ENCODE results near the gene MAP2. TPM values are rescaled to one million over a fixed set of nuclear protein-coding genes. Genes with fewer than 3 reads are reported as not detected.

The MAP2 gene
- total RNA-seq, 1 donor from 2014 or later: 3.4 TPM

DNA sequence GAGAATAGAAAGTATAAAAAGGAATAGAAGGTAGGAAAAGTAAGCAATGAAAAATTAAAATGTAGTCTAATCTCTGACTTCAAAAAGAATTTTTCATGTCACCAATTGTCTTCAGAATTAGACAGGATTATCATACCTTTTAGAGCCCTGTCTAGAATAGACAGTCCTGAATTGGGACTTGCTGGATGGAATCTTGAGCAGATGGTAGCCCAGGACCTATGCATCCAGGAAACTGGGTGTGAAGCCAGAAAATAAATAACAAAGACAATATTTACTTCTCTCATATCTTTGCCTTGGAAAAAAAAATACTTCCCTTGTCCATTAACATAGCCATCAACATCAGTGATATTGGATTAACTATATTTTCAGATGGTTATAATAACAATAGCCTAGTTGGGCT, 250.0 kb downstream of the MAP2 start:
- intact Hi-C loops (cut with micrococcal nuclease): no loop called here
- ATAC-seq (no peak), DNase-seq (no peak)

DNA sequence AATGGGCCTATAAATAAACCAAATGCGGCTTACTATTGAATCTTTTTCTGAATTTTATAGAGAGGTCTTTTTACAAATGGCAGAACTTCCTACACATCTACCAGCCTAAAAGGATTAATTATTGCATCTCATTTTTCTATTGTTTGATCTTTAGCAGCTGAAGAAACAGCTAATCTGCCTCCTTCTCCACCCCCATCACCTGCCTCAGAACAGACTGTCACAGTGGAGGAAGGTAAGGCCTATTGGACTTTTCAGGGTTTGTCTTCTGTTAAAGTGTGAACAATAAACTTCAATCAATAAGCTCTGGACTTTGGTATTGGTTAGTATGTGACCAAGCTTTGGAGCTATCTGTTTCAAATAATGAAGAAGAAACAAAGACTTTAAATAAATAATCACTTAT, 256.7 kb downstream of the MAP2 start:
- intact Hi-C loops (cut with micrococcal nuclease): no loop called here
- ATAC-seq: no peak

DNA sequence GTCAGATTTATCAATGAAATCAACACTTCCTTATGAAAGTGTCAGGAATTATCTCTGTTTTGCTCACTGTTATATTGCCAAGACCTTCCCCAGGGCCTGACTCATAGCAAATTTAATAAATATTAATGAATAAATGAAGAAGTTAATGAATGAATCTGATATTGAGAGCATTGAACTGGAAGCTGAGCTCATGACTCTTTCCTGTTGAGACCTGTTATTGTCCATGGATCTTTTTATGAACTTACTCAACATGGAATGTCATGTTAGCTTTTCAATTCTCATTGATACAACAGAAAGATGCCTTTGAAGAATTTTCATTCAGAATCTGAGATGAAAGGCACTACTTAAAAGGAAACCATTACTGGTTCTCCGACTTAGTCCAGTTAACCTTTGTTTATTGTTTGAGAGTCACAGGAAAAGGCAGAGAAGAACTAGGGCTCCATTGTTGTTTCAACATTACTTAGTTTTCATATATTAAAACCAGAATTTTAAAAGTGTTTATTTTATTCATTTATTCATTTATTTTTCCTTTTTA, 257.4 kb downstream of the MAP2 start:
- ATAC-seq (no peak), DNase-seq (no peak)
- intact Hi-C loops (cut with micrococcal nuclease): no loop called here

More for the DNA sequence above, 256.7 kb downstream of the MAP2 start:
- DNase-seq: no peak

DNA sequence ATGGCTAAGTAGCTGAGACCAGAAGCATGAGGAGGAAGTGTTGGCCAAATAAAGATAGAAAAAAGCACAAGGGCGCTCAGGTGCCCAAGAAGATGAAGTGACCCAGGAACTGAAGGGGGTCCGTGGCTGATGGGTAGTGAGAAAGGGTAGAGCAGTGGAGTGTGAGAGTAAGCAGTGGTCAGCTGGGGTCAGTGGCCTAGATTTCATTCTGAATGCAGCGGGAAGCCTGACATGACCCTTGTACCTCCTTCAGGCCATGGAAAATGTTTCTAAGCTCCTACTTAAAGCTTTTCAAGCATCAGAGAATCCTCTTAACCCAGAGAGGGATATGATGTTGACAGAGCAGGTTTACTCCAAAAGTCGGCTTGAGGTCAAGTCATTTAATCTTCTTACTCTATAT, 258.8 kb downstream of the MAP2 start:
- intact Hi-C loops (cut with micrococcal nuclease): no loop called here
- DNase-seq (no peak), ATAC-seq (no peak)

DNA sequence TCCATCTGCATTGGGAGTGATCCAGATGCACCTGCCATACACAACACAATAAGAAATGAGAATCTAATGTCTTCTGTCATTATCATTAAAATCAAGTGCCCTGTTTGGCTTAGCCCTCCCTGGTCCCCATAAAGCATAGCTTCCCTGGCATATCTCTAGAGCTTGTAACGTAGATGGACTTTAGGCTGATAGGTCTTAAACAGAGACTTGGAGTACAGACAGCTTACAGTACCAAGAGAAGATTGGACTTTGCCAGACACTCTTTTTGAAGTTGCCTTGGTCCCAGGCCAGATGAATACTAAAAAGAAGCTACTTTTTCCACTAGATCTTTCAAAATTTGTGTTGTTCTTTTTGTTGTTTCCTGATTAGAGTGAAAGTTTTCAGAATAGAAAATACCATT, 261.5 kb downstream of the MAP2 start:
- intact Hi-C loops (cut with micrococcal nuclease): no loop called here
- ATAC-seq (peak; percentile 84), DNase-seq (no peak)

DNA sequence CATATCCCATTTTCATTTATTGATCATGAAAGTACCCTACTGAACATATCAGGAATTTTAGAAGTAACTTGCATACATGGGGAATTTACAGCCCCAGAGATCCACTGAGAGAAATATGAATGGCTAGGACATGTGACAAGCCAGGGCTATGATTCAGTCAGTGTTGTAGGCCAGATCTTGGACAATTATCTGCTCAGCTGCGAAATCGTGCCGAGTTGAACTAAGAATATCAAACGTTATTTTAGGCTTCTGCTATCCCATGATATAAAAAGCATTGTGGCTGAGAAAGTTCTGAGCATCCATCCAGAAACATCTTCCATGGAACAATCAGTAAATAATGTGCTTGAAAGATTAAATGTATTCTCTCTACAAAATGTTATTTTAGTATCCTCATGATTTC, 262.1 kb downstream of the MAP2 start:
- no peak for DNase-seq
- intact Hi-C loops (cut with micrococcal nuclease): no loop called here
- peak; percentile 98 for ATAC-seq

DNA sequence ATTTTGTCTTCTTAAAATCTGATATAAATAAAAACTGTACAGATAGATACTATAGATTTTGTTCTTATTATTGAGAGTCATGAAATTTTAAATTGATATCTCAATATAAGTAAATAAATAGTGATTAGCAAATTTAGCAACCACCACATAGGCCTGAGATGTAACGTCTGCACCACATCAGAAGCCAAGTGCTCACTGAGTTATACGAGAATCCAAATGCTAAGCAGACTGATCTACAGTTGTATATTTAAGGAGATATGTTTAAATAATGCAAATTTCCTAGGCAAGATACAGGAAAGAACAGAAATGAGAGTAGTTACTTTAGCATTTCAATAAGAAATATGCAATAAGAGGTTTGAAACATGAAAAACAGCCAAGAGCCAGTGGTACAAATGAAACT, 262.6 kb downstream of the MAP2 start:
- intact Hi-C loops (cut with micrococcal nuclease): no loop called here
- DNase-seq (no peak), ATAC-seq (peak; percentile 55)

DNA sequence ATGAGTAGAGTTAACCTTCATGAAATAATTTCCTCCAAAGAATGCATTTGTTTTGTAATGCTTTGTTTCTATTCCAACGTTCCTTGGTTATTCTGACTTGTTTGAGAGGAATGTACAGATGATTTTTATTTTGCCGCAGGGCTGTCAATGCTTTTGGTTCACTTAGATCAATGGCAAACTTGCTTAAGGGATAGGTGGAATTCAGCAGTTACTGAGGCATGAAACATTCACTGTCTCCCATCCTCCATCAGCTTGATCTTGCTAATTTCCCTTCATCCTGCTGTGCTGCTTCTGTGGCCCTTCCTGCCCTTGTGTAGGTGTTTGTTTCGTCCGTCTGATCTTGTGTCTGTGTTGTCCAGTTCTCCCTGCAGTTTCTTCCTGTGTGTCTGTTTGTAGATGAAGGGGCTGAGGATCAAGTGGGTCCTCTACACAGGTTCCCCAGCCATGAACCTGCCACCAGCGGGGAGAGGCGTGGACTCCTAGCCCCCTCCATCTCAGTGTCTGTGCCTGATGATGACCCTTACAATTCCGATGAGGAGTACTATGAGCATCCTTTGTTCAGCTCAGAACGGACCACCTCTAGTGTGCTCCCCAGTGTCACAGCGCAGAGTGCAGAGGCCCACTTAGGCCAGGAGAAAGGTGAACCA, 263.6 kb downstream of the MAP2 start:
- DNase-seq: no peak
- no peak for ATAC-seq
- intact Hi-C loops (cut with micrococcal nuclease): no loop called here

DNA sequence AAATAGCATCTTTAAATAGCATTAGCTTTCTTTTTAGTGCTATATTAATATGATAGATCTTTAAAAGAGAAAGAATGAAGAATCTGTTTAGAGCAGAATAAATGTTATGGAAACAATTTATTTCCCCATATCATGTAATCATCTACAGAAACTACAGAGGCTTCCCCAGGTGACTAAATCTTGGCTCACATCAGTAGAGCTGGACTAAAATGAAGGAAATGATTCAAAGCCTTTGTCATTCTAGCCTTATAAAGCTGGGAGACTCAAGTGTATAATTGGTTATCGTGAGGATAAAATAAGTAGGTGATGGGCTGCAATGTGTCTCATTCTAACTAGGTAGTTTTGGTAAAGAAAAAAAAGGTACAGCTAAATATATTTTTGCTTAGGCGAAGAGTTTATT, 264.5 kb downstream of the MAP2 start:
- ATAC-seq: no peak
- no peak for DNase-seq
- intact Hi-C loops (cut with micrococcal nuclease): no loop called here

DNA sequence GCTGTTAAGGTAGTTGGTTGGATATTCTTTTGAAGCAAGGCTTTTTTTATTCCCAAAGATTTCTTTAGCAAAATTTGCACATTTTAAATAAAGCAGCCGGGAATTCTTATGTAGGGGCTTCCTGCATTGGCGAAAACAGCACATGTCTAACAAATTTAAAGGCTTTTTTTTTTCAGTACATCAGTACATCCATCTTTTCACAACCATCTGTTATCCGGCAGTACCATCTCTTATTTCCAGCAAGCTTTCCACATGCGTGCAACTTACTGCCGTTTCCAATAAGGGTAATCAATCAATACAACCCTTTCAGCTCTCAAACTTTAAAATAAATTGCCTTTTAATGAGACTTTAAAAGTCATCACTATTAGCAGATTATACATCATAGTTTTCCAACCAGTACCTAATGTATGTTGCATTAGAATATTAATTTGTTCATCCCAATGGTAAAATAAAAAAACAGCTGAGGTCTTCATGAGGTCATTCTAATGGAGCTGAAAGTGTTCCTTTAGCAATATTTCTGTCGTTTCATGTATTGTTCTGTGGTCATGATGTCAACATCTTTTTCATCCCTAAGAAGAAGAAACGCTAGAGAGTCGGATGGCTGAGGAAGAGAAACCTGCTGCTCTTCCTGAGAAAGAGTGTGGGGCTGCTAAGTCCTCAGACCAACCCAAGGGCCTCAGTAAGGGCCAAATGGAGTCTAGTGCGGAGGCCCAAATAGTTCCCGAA, 266.3 kb downstream of the MAP2 start:
- no peak for ATAC-seq
- intact Hi-C loops (cut with micrococcal nuclease): no loop called here
- DNase-seq: no peak

DNA sequence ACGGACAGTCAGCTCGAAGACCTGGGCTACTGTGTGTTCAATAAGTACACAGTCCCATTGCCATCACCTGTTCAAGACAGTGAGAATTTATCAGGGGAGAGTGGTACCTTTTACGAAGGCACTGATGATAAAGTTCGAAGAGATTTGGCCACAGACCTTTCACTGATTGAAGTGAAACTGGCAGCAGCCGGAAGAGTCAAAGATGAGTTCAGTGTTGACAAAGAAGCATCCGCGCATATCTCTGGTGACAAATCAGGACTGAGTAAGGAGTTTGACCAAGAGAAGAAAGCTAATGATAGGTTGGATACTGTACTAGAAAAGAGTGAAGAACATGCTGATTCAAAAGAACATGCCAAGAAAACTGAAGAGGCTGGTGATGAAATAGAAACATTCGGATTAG, 270.9 kb downstream of the MAP2 start:
- intact Hi-C loops (cut with micrococcal nuclease): no loop called here
- ATAC-seq (no peak), DNase-seq (no peak)

DNA sequence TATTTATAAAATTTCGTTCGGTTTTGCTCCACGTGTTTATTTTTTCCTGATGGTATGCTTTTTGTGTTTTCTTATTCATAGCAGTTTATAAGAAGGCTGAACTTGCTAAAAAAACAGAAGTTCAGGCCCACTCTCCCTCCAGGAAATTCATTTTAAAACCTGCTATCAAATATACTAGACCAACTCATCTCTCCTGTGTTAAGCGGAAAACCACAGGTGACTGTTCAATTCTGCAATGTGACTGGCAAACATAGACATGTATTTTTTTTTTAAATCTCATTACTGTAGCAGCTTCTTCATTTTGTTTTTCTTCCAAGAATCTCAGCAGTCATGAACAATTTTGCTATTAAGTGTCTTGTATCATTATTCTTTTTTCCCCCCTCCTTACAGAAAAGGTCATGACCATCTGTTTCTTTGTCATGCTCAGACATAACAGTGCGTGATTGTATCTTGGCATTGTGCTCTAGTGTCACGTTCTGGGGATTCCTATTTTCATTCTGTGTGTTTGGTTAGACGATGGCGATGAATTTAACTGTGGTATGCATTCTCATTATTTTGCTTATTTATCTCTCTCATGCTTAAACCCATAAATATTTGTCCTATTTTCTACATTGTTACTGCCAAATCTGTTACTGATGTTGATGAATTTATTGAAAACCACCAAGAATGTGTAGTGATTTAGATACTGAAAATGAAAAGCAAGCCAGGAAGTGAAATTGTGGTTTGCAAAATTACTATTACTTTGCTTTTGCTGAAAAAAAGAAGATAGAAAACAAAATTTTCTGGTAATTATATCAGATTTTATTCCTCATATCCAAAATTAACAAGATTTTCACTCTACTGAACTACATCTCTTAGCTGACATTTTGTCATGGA, 273.2 kb downstream of the MAP2 start:
- DNase-seq (no peak), ATAC-seq (no peak)
- intact Hi-C loops (cut with micrococcal nuclease): no loop called here

DNA sequence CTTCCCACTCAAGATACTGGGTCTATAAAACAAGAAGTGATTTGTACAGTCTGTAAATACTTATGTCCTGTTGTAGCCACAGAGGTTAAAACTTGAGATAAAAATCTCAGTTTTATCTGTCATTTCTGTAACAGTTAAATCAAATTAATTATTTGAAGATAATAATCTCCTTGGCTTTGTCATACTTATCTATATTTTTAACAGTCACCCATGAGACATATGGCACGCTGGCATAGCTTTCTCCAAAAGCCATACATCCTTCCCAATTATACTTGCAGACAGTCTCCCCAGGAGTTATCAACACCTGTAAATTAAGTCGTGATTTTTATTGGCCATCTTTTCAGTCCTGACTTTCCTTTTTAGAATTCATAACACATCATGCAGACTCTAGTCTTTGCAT, 278.9 kb downstream of the MAP2 start:
- ATAC-seq (no peak), DNase-seq (no peak)
- intact Hi-C loops (cut with micrococcal nuclease): no loop called here

DNA sequence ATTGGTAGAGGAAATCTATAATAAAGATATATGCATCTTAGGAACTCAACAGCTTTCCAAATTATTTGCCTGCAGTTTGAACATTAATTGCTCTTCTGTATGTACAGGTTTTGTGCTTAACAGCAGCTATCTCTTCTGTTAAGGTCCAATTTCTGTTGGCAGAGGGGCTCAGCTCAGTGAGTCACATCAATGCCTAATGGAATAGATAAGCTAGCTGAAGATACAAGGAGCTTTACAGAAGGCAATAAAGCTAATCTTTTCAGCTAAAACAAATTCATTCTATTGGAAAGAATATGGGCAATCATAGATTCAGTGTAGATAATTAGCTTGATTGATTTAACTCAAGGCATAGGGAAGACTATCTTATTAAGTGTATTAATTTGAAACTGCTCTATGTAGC, 289.4 kb downstream of the MAP2 start:
- intact Hi-C loops (cut with micrococcal nuclease): no loop called here
- ATAC-seq: no peak
- DNase-seq: no peak

DNA sequence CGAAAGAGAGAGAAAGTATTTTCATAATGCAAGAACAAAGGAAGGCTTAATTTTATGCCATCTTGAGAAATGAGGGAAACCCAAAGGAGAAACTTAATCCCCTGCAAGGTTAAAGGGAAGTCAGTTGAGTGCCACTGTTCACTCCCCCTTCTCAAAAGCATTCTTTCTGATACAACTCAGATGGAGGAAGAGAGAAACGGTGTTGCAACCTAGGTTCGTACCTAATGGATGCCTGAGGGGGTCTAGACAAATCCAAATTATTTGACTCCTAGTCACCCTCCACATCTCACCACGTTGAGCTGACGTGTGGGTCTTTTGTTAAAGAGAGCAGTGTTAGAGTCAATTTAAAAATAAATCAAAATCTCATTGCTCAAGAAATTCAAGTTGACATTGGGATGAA, 295.2 kb downstream of the MAP2 start:
- DNase-seq: no peak
- intact Hi-C loops (cut with micrococcal nuclease): no loop called here

DNA sequence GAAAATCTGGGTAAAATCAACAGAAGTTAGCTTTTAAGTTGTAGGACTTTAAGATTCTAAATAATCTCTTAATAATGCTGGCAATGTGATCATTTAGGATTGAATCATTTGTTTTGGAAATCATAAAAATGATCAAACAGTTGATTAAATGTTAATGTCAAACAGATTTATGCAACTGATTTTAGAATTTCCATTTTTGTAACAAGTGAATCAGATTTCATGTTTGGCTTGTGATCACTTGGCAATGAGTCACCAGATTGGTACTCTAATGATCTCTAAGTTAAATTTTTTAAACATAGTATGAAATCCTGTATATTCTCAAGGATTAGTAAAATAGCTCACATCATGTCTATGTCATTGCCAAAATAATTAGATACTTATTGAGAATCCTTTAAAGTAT, 297.6 kb downstream of the MAP2 start:
- DNase-seq (no peak), ATAC-seq (no peak)
- intact Hi-C loops (cut with micrococcal nuclease): no loop called here

More for the DNA sequence above, 295.2 kb downstream of the MAP2 start:
- no peak for ATAC-seq

DNA sequence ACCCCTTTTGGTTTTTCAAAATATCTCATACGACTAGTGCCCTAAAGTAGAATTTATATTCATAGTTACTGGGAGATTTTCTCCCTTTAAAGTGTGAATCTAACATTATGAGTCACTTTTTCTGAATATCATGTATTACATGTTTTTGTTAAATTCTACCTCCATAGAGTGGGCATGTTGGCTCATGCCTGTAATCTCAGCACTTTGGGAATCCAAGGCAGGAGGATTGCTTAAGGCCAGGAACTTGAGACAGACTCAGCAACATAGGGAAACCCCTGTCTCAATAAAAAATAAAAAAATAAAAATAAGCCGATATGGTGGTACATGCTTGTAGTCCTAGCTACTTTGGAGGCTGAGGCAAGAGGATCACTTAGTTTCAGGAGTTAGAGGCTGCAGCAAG, 302.5 kb downstream of the MAP2 start:
- ATAC-seq: no peak
- intact Hi-C loops (cut with micrococcal nuclease): no loop called here

DNA sequence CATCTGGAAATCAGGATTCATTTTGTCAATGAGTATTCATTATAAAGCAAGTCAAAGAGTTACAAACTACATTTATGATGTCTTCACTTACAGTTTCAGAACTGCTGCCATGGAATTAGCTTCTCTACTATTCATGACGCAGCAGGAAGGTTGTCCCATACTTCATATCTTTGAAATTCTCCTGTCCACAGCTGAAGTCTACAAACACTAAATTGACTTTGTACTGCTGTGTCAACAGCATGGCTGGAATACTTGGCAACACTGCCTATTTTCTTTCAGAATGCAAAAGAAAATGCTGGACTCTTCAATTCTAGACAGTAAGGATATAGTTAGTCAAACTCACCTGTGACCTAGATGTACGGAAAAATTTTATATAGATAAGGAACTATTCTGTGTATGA, 303.2 kb downstream of the MAP2 start:
- no peak for ATAC-seq
- intact Hi-C loops (cut with micrococcal nuclease): no loop called here
- DNase-seq: no peak

More for the DNA sequence above, 302.5 kb downstream of the MAP2 start:
- no peak for DNase-seq

DNA sequence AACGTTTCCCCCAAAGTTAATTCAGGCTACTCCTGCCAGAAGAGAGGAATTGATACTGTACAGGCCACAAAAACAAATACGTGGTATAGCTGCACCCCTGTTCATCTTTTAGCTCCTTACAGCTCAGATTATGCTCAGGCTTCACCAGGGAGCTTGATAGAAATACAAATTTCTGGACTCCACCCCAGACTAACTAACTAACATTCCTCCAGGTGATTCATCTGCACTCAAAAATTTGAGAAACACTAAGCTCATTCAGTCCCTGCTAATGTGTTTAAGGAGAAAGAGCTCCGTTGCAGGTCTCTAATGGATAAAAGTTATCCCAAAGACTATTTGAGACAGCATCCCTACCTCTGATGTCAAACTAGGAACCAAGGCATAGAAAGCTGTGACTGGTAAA, 311.0 kb downstream of the MAP2 start:
- intact Hi-C loops (cut with micrococcal nuclease): no loop called here
- DNase-seq (no peak), ATAC-seq (no peak)

DNA sequence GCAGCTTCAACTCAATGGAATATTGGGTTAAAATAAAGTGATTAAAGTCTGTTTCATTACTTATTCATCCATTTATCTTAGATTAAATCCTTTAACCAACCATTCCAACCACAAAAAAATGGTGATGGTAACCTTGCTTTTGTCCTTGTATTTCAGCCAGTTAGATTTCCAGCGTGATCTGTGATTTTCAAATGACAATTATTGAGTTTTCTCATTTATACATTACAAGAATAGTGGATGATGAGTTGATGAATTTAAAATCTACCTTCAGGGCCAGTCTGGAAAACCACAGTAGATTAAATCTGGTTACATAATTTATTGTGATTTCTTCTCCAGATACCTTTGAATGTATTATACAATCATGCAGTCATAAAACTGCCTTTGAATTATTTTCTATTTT, 318.1 kb downstream of the MAP2 start:
- intact Hi-C loops (cut with micrococcal nuclease): no loop called here
- ATAC-seq (no peak), DNase-seq (no peak)

Data from left ventricle myocardium superior (tissue), 1 donor.